Gastrocnemius medialis (tissue), 4 donors: ENCODE data around the gene GOPC. TPM values are rescaled to one million over a fixed set of nuclear protein-coding genes. Genes with fewer than 3 reads are reported as not detected.

Experiments
- ATAC-seq, 2 donors: fragments of 150-250 bp; one replicate each; pipeline ENCODE4 v1.9.1; 2016
- DNase-seq, 2 donors: peaks; one replicate each; pipeline ENCODE4 v3.0.0-alpha.2; 2019
- H3K27ac ChIP-seq, 4 donors: fragments of 200-600 bp; sonication (generic); 1 replicate in 1 of 4; 2 replicates in 3 of 4; pipeline ENCODE4 v1.5.1; 2016 to 2018; ENCODE audit warnings: mild to moderate bottlenecking in 2 of 4, moderate library complexity in 1 of 4
- H3K27me3 ChIP-seq, 3 donors: fragments of 200-600 bp; sonication (generic) in 2 of 3; 1 replicate in 1 of 3; 2 replicates in 2 of 3; pipeline versions ENCODE4 v1.5.1 to v1.6.0; 2016 to 2019; ENCODE audit warnings: mild to moderate bottlenecking in 1 of 3, moderate library complexity in 1 of 3
- H3K36me3 ChIP-seq, 2 donors: fragments of 200-600 bp; sonication (generic) in 1 of 2; one replicate each; pipeline ENCODE4 v1.5.1; 2017 to 2018
- H3K4me1 ChIP-seq, 2 donors: fragments of 200-600 bp; sonication (generic) in 1 of 2; one replicate each; pipeline ENCODE4 v1.5.1; 2016 to 2017; ENCODE audit warnings: mild to moderate bottlenecking in 2 of 2
- H3K4me3 ChIP-seq, 4 donors: fragments of 200-600 bp; sonication (generic) in 3 of 4; 1 replicate in 1 of 4; 2 replicates in 3 of 4; pipeline ENCODE4 v1.5.1; 2016 to 2019; ENCODE audit warnings: mild to moderate bottlenecking in 2 of 4
- H3K9me3 ChIP-seq, 3 donors: fragments of 200-600 bp; sonication (generic) in 2 of 3; 1 replicate in 1 of 3; 2 replicates in 2 of 3; pipeline ENCODE4 v1.5.1; 2016 to 2019
- CTCF ChIP-seq, 5 experiments: fragments of 450-650 bp in 3 of 5; fragments of 200-600 bp in 2 of 5; sonication (generic) in 2 of 5; IDR thresholded peaks in 4 of 5; conservative IDR thresholded peaks in 1 of 5; 1 replicate in 4 of 5; 2 replicates in 1 of 5; pipeline ENCODE4 v1.5.1; 2016 to 2019; ENCODE audit warnings: antibody characterized with exemption in 5 of 5, mild to moderate bottlenecking in 3 of 5, moderate library complexity in 3 of 5
- POLR2A ChIP-seq, 2 donors: fragments of 450-650 bp; IDR thresholded peaks; one replicate each; pipeline ENCODE4 v1.6.1; 2017; ENCODE audit warnings: antibody characterized with exemption in 2 of 2, mild to moderate bottlenecking in 2 of 2, moderate library complexity in 2 of 2
- in situ Hi-C, 4 donors: fragments of 200-750 bp; cut with MboI; loops; one replicate each; pipeline versions ENCODE4 v1.15.0 to v1.8.0; 2017; ENCODE audit warnings: low sequenced_read_pairs in 4 of 4
- intact Hi-C: fragments of 100-400 bp; cut with DNase I; formaldehyde crosslinking; loops from one replicate; pipeline ENCODE4 v1.15.1; 2023; ENCODE audit warnings: low total_unique reads
- total RNA-seq, 4 donors: library from RNA; depleted of rRNA; stranded (reverse); fragments of >200 nt; gene quantifications; one replicate each; pipeline versions ENCODE4 v1.1.0 to v1.2.3, GENCODE V29; 2016

The GOPC gene
- total RNA-seq, 4 donors from 2014 or later = 12.0 to 19.3 (median 13.6) TPM

GRCh38 chr6:117533775-117534174 lies 68.5 kb downstream of the GOPC start:
- intact Hi-C loops (no loop called here), in situ Hi-C loops (no loop called here)
- H3K4me1 ChIP-seq = peaks cover 0 to 4% of the 10 kb centered on the region in 2 donors
- H3K27ac ChIP-seq = peak overlapping the region in 1 of 4 donors; percentile 29
- H3K4me3 ChIP-seq = no peak overlapping the region
- H3K9me3 ChIP-seq = no peaks in the 10 kb centered on the region
- TF ChIP-seq CTCF (IDR thresholded peaks at IDR 0.05 in 4 of 5, conservative IDR thresholded peaks at IDR 0.05 in 1 of 5) = no peak
- TF ChIP-seq POLR2A (IDR thresholded peaks at IDR 0.05) = no peak
- DNase-seq (no peak), ATAC-seq (no peak)
- peaks cover 0 to 4% of the 10 kb centered on the region in 2 donors for H3K36me3 ChIP-seq
- no peaks in the 10 kb centered on the region for H3K27me3 ChIP-seq

GRCh38 chr6:117531809-117532725 lies 70.2 kb downstream of the GOPC start:
- peaks cover 0 to 4% of the 10 kb centered on the region in 2 donors for H3K4me1 ChIP-seq
- no peaks in the 10 kb centered on the region for H3K9me3 ChIP-seq
- no peak for DNase-seq
- in situ Hi-C loops (no loop called here), intact Hi-C loops (no loop called here)
- ATAC-seq = no peak
- H3K27ac ChIP-seq = peak overlapping the region in 1 of 4 donors; percentile 38
- no peak overlapping the region for H3K4me3 ChIP-seq
- H3K36me3 ChIP-seq = no peaks in the 10 kb centered on the region
- TF ChIP-seq POLR2A (IDR thresholded peaks at IDR 0.05) = no peak
- no peaks in the 10 kb centered on the region for H3K27me3 ChIP-seq

DNA sequence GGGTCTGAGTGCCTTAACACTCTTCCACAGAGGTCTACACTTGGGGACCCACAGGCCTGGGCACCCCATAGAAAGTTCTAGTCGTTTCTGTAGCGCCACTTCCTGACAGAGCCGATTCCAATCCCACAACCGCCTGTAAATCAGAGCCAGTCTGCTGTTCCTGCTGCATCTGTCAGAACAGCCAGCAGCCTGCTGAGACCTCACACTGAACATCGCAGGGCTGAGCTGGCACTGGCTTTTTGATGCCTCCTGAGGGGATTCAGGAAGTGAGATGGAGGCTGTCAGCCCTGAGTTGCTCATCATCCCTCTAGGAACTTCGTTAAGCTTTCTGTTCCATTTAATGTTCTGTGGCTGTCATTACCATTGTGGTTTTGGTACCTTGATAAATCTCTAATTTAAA lies 71.0 kb downstream of the GOPC start:
- DNase-seq = no peak
- Histone ChIP-seq H3K27me3 (no peaks in the 10 kb centered on the region), H3K27ac (peak overlapping the region in 3 of 4 donors; percentile 1 to 38 (median 37)), H3K36me3 (no peaks in the 10 kb centered on the region), H3K9me3 (no peaks in the 10 kb centered on the region), H3K4me3 (no peak overlapping the region), H3K4me1 (peaks cover 0 to 4% of the 10 kb centered on the region in 2 donors)
- intact Hi-C loops = no loop called here
- in situ Hi-C loops = no loop called here
- no peak for ATAC-seq
- TF ChIP-seq POLR2A (IDR thresholded peaks at IDR 0.05) = no peak
- no peak for TF ChIP-seq CTCF (IDR thresholded peaks at IDR 0.05 in 4 of 5, conservative IDR thresholded peaks at IDR 0.05 in 1 of 5)

GRCh38 chr6:117530467-117531242 lies 71.7 kb downstream of the GOPC start:
- H3K27ac ChIP-seq = peak overlapping the region in 3 of 4 donors; percentile 1 to 38 (median 37)
- H3K4me1 ChIP-seq = peaks cover 0 to 4% of the 10 kb centered on the region in 2 donors
- DNase-seq (no peak), ATAC-seq (no peak)
- intact Hi-C loops (no loop called here), in situ Hi-C loops (no loop called here)
- no peaks in the 10 kb centered on the region for H3K36me3 ChIP-seq
- H3K27me3 ChIP-seq = no peaks in the 10 kb centered on the region
- H3K9me3 ChIP-seq = no peaks in the 10 kb centered on the region
- H3K4me3 ChIP-seq = no peak overlapping the region
- TF ChIP-seq CTCF (IDR thresholded peaks at IDR 0.05 in 4 of 5, conservative IDR thresholded peaks at IDR 0.05 in 1 of 5) (no peak), POLR2A (IDR thresholded peaks at IDR 0.05) (no peak)

DNA sequence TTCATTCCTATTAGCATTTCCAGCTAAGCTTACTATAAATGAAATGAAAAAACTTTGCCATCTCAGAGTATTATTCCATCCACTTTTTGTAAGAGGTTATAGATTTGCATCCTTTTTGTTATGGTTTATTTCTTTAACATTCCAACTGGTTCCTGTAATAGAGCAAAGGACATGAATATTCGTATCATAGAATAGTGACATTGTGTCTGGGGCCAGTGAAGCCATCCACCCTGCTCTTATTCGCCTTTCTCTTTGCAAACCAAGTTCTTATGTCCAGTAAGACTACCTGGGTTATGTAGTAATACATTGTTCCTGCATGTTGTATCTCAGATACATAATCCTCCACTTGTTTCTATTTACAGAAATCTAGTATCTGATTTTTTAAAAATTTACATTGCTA lies 76.7 kb downstream of the GOPC start:
- no peak for DNase-seq
- Histone ChIP-seq H3K27me3 (no peaks in the 10 kb centered on the region), H3K4me1 (no peaks in the 10 kb centered on the region), H3K36me3 (peaks cover 0 to 12% of the 10 kb centered on the region in 2 donors), H3K4me3 (no peak overlapping the region), H3K9me3 (no peaks in the 10 kb centered on the region), H3K27ac (no peak overlapping the region)
- ATAC-seq = no peak
- TF ChIP-seq POLR2A (IDR thresholded peaks at IDR 0.05) (no peak), CTCF (IDR thresholded peaks at IDR 0.05 in 4 of 5, conservative IDR thresholded peaks at IDR 0.05 in 1 of 5) (no peak)
- in situ Hi-C loops = no loop called here
- intact Hi-C loops = loop anchor here (1.0 kb wide), 1 partner anchor 21 kb away; no protein-coding TSS in a partner anchor
